Measurements from ENCODE around the gene SERHL2.
"Not testable (repeated sequence)": the region's sequence is repeated elsewhere in the genome, so short reads cannot be mapped to it uniquely, and the experiment has no call there.

- not testable (repeated sequence) for TF ChIP-seq POLR2A, EP300 (IDR thresholded peaks at IDR 0.05)
Observed at GRCh38 chr22:42615860-42616175, 62.1 kb downstream of the SERHL2 start.

Measured in gastroesophageal sphincter (tissue), 2 donors.